GM18868 (cell line): Measurements from ENCODE around the gene TFIP11.

Experiments
- ATAC-seq: cut with Tn5 transposase; IDR thresholded peaks from one replicate; pipeline ENCODE4 v1.9.1; 2021; ENCODE audit warnings: mild to moderate bottlenecking, moderate library complexity; ENCODE audit not compliant: unreplicated experiment

TFIP11 gene

DNA sequence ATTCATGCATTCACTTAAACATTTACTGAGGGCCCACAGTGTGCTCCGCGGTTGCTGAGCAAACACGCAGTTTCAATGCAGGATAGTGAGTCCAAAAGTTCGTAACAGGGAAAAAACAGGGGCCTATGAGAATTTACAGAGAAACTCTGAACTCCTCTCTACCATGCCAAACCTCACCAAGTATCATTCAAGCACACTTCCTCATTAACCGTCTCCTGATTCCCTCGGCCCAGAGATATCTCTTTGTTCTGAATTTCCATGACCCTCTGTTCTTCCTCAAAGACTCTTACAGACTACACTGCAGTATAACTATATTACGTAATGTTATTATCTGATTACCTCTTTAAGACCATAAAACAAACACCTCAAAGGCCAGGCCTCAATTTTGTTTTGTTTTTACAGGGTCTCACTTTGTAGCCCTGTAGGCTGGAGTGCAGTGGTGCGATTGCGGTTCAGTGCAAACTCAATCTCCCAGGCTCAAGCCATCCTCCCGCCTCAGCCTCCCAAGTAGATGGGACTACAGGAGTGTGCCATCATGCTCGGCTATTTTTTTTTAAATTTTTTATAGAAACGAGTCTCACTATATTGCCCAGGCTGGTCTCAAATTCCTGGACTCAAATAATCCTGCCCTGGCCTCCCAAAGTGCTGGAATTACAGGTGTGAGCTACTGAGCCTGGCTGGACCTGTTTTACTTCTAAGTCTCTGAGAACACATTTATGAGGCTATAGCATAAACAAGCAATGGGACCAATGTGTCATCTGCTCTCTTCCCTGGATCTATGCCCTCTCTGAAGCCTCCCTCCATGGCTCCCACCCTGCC, 32.3 kb downstream of the TFIP11 start:
- ATAC-seq, result no peak

DNA sequence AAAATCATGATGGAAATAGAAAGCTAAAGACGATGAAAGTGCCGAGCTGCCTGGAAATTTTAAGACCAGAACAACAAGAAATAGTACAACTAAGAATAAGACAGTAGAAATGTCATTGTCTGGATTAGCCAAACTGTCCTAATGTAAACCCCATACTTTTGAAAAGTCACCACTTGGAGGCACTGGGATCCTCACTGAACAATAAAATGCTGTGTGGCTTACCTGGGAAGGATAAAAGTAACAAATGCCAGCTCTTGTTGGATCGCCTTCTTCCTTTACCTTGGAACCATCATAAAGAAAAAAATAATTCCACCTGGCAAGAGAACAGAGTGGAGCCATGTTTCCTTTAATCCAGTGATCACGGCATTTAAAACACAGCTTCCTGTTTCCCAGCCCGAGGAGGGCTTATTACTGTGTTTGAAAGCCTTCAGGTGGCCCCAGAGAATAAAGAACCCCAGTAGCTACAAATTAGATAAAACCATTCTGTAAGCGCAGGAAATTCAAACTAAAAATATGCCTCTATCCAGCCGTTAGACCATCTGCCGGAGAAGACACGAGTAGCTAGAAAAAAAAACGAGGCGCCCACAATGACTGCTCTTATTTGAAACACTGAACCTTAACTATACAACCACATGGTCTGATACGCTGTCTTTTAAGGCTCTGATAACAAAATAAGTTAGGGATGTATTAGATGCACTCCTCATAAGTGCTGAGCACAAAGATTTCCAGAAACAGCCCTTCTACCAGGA, 33.1 kb downstream of the TFIP11 start:
- no peak for ATAC-seq

DNA sequence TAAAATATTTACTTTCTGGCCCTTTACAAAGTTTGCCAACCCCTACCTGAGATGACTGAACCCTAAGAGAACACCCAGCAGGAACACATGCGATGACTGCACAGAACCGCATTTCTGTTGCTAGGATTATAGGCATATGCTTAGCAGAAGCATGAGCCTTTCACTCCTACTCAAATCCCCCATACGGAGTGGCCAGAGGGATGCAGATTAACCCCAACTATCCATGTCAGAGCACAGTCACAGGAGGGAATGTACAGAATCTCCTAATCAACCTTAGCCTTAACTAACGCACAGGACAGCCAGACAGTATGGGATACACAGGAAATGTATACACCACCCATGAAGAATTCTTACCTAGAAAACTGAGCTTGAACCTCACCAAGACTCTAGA, 34.9 kb downstream of the TFIP11 start:
- ATAC-seq, result no peak

DNA sequence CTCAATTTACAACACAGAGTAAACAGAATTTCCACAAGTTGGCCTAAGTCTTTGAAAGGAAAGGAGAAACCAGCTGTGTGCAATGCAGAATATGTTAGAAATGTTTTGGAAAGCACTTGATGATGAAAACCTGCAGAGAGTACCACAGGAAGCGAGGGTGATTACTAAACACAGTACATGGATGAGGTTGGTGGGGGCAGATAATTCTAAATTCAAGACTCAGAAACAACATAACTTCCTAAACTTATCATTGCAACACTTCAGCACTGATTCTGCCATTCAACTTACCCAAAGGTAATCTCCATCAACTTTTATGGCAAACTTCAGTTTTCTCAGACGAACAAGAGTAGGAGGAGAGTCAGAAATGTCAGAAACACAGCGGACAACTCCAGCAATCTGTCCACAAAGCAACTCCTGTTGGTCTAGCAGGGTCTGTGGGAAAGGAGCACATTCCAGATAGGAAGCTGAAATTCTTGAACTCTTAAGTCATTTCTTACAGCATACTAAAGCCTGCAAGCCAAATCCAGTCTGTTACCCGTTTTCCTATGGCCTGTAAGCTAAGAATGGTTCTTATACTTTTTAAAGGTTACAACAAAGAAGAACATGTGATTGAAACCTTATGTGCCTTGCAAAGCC, 35.5 kb downstream of the TFIP11 start:
- ATAC-seq, result no peak

DNA sequence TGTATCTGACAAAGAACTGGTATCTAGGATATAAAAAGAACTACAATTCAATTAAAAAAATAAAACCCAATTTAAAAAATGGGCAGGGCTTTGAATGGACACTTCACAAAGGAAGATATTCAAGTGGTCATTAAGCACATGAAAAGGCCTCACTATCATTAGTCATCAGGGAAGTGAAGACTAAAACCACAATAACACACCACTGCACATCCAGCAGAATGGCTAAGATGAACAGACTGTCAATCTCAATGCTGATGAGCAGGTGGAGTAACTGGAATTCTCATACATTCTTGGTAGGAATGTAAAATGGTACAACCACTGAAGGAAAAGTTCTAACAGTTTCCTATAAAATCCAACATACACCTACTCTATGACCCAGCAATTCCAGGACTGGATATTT, 37.6 kb downstream of the TFIP11 start:
- no peak for ATAC-seq

DNA sequence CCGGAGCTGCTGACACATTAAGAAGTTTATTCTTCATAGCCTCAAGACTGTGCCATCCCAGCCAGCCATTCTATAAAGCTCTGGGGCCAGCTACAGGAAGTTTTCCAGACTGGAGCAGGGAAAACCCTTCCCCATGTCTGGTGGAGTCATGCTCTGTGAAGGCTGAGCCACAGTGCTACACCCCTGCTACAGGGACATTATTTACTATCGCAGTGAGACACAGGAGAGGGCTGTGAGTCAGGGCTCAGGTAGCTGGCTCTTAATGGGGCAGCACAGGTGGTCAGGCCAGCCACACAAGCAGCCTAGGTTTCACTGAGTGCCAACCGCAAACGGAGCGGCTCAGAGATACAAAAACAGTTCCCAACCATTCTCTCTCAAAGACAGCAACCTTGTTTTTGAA, 40.8 kb downstream of the TFIP11 start:
- ATAC-seq, result no peak

DNA sequence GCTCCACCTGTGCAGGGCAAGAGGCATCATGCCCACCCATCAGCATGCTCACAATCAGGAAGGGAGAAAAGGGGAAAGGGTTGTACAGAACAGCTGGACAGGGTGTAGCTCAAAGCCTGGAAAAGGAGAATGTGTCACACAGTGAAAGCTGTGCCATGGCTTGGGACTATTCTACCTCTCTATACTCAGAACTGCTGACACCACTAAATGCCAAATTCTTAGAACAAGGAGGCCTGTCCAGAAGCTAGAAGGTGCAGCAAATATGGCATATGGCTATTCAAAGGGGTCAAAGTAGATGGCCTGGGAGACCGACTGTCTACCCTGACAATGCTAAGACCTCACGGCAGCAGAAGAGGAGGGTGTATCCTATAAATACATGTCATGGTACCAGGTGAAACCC, 41.5 kb downstream of the TFIP11 start:
- ATAC-seq, result no peak

DNA sequence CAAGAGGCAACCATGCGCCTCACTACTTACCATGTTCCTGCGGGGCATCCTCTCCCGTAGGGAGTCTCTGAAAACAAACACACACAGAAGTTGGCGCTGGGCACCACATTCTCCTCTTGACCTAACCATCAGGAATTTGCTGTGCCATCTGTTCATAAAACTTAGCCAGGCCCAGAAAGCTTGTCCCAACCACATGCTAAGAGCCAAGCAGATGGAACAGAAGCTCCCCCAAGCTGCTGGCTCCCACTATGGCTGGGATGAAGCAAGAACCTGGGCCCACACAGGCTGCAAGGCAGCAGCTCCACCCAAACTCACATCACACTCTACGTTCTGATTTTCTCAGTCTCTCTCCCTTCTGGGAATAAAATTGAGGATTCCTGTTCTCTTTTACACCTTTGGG, 46.1 kb downstream of the TFIP11 start:
- no peak for ATAC-seq

DNA sequence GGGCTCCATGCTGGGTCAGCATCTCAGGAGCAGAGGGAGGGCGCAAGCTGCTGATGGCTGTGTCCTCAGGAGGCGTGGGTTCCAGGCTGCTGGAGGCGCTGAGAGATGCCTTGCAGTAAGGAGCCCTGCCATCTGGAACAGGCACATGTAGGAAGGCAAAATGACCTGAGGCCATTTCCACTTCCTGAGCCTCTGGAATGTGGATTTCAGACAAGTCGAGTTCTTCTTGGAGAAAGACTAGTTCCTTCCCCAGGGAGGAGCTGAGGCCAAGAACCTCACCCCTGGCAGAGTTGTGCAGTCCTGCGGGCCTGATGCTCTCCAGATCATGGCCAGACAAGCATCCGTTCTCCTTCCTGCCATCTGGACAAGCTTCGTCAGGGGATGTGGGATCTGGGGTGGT, 48.0 kb downstream of the TFIP11 start:
- ATAC-seq, result no peak

DNA sequence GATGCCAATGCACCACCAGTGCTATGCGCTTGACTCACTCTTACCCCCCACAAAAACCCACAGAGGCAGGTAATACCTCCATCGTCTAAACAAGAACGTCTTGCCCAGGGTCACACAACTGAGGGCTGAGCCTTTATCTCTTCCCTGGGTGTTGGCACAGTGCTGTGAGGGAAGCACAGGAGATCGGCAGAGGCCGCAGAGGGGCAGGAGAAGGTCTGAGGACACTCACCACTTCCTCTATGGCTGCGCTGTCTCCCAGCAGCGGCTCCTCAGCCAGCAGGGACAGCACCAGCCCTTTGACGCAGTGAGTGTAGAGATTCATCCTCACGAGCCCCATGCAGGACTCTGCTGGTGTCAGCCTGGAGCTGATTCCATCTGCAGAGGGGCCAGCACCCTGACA, 48.6 kb downstream of the TFIP11 start:
- ATAC-seq, result no peak

DNA sequence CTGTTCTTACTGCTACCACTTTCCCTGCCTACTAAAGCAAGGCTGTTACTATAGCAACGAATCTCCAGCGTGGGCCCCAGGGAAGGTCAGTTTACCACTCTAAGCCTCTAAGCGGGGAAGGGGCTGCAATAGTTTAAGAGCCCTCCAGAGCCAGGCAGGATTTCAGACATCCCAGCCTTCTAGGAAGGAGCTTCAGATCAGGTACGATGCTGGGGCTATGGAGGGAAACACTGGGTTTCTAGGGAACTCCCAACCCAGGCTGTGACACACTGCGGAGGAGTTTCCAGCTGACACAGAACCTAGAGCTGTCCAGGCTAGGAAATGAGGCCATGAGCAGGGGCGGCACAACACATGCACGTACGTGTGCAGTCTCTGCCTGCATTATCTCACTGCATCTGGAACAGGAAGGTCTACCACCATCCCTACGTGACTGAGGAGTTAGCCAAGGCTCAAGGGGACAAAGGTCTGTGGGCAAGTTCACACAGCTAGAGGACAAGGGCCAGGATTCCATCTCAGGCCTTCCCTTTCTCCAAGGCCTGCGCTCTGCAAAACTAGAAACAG, 49.1 kb downstream of the TFIP11 start:
- ATAC-seq, result no peak

DNA sequence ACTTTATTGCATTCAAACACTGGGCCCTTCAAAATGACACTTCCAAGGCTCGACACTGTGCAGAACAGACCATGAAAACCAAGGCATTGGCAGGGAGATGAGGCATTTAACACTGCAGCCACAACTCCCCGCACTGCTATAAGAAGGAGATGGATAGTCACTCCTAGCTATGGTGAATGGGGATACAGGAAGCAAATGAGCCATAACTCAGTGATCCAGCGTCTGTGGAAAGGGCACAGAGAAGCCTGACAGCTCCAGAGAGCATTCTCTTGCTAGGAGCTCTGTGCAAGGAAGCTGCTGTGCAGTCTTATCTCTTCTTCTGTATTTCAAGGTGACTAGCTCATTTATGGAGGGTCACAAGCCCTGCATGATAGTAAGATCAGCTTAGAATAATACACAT, 49.6 kb downstream of the TFIP11 start:
- no peak for ATAC-seq

DNA sequence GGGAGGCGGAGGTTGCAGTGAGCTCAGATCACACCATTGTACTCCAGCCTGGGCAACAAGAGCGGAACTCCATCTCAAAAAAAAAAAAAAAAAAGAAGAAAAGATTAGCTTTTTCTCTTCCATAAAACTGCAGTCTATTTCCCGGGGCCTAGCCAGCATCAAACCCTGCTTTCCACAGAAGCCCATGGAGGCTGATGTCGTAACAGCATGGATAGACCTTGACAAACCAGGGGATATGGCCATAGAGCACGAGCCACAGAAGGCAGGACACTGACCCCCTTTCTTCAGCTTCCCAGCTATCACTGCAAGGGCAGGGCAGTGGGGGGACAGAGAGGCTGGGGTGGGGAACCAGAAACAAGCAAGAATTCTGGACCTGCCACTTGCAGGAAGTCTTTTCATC, 50.2 kb downstream of the TFIP11 start:
- no peak for ATAC-seq

DNA sequence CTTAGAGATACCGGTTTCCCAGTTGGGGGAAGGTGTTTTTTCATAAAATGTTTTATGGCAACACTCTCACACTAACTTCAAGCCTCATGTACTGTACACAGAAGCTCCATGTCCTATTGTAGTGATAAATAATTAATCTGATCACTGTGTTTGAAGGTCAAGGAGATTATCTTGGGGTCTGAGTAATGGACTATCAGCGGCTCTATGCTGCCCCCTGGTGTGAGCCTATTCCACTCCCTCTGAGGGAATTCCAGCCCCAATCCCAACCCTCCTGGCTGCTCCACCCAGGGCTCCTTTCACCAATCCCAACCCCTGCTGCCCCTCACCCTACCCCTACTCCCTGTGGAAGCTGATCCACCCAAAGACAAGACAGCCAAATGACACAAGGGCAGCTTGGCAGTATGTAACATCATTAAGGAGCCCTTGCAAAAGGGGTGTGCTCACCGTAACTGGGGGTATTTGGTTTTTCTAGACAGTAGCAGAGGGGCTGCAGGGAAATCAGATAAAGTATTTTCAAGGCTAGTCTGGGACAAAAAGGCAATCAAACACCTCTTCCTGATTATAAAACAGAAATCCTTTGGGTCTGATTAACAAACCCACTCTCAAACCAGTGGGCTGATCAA, 51.0 kb downstream of the TFIP11 start:
- no peak for ATAC-seq

DNA sequence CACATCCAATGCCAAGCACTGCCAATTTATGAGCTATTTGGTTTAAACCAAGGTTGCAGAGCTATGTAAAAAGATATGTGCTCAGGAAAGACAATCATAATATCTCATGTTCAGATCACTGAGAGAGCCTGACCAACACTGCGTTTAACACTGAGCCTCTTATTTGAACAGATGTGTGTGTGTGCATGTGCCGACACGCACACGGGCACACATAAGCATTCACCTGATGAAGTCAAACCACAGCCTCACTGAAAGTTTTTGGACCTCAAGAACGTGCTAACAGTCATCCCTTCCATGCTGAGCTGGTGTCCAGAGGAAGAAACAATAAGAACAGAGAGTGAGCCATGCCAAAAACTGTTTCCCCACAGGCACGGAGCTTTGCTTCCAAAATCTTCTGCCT, 52.1 kb downstream of the TFIP11 start:
- ATAC-seq, result no peak

DNA sequence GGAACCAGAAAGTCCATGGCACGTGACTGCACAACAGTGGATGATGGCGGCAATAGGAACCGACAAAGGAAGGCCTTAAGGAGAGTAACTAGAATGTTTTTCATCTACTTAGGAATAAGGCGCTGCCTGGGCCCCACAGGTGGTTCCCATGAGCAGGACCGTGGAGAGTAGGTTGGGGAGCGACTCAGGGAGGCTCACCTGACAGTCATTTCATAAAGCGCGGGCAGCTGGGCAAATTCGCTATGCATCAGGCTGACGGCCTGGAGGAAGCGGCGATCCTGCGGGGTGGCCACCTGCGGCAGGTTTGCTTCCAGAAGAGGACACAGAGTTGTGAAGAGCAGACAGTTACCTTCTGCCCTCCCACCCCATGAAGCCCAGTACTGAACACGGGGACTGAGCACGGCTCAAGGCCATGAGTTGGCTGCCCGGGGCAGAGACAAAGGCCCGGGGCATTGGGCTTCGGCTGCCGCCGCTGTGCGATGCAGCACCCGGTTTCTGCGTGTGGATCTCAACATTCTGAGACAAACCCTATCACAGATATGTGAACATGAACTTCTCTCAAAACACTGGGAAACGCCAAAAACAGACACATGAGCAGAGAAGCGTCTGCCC, 54.5 kb downstream of the TFIP11 start:
- ATAC-seq, result no peak

DNA sequence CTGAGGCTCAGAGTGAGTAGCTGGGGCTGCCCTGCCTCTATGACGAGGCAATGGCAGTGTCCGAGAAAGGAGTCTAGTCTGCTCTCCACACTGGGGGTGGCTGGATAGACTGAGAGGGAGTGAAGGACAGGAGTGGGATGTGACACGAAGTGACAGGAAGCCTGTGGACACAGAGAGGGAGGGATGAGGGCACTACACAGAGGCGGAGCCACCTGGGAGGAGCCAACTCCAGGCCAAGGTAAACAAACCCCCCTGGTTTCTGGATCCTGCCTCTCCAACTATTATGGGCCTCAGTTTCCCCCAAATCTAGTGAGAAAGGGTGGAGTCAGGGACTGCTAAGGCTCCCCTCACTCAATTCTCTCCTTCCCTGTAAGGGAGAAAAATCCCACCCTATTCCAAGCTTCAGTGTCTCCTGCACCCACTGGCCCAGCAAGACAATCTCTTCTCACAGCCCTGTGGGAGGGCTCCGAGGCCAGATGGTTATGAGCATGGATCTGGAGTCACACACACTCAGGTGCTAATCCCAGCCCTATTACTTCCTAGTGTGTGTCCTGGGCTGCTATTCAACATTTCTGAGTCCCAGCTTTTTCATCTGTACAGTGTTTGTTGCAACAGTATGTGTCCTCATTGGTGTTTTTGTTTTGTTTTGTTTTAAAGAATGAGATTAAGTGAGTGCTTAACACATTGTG, 58.3 kb downstream of the TFIP11 start:
- no peak for ATAC-seq

DNA sequence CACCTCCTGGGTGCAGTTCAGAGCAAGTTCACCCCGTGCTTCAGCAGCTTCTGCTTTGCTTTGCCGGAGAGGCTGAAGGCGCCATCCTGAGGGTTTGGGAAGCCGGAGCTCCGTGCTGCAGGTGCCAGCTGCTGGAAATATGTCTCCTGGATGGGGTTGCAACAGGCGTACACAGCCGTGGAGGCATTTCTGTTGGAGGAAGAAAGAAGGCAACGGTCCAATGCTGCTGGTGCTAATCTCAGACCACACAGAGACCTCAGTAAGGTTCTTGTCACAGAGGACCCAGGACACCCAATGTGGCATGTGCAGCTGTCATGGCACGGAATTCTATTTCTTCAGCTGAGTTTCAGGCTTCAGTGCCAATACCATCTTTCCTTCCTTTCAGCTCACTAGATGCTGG, 59.1 kb downstream of the TFIP11 start:
- ATAC-seq, result no peak

DNA sequence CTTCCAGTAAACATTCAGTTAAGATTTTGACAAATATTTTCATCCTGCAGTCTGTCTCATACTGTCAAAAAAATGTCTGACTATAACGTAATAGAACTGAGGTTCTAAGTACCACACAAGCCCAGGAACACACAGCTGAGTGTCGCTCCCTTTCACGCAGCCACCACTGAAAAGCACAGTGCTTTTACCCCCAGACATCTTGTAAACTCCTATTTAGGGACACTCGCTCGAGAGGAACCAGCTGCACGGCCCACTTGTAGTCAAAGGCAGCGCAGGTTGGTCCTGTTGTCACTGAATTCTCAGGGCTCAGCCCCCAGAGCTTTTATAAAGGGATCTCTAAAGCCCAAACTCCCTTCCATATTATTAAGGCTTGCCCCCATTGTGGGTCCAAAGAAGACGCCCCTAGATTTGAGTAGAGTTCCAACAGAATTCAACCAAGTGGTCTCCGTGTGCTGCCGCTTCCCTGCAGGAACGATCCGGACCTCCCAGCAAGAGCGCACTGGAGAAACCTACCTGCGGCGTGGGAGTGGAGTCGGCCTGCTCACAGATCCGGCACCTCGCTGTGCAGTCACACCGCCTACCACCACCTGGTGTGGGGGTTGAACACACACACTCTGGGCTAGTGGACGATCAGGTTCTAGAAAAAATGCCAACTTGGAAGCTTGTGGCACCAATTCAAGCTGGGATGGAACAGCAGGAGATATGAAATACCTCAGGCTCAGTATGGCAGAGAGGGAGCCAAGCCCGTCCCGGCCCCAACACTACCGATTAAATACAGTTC, 59.8 kb downstream of the TFIP11 start:
- ATAC-seq, result no peak
